Mesendoderm (in vitro differentiated cells): ENCODE data around the gene ERBIN.

ENCODE experiments used
- DNase-seq: peaks from one replicate; pipeline ENCODE4 v3.0.0; 2013
- H2AK5ac ChIP-seq: 2 replicates; pipeline ENCODE4 v1.6.1; 2013; ENCODE audit warnings: low read length, inconsistent platforms
- H2BK120ac ChIP-seq: 2 replicates; pipeline ENCODE4 v1.6.1; 2013; ENCODE audit warnings: low read depth, mild to moderate bottlenecking, low read length, moderate library complexity, mixed read lengths
- H2BK15ac ChIP-seq: replicated peaks from 2 replicates; pipeline ENCODE4 v1.6.1; 2013; ENCODE audit warnings: low read depth, mild to moderate bottlenecking, moderate library complexity
- H2BK5ac ChIP-seq: 2 replicates; pipeline ENCODE4 v1.6.1; 2013; ENCODE audit warnings: low read length, inconsistent platforms
- H3K18ac ChIP-seq: 2 replicates; pipeline ENCODE4 v1.6.1; 2013; ENCODE audit warnings: mild to moderate bottlenecking, low read length, mixed read lengths
- H3K23ac ChIP-seq: one replicate; pipeline ENCODE4 v1.6.1; 2013; ENCODE audit warnings: low read length
- H3K27ac ChIP-seq: 2 replicates; pipeline ENCODE4 v1.5.1; 2013; ENCODE audit warnings: low read depth, mild to moderate bottlenecking, inconsistent platforms, low read length, moderate library complexity
- H3K27me3 ChIP-seq: 2 replicates; pipeline ENCODE4 v1.6.1; 2013; ENCODE audit warnings: low read length, control low read depth, mild to moderate bottlenecking, inconsistent platforms; ENCODE audit not compliant: insufficient read depth, poor library complexity
- H3K36me3 ChIP-seq: 2 replicates; pipeline ENCODE4 v1.6.1; 2013; ENCODE audit warnings: low read length, inconsistent platforms; ENCODE audit not compliant: control insufficient read depth, insufficient read depth
- H3K4ac ChIP-seq: one replicate; pipeline ENCODE4 v1.6.1; 2013; ENCODE audit warnings: low read depth, mild to moderate bottlenecking, low read length, moderate library complexity
- H3K4me1 ChIP-seq: 2 replicates; pipeline ENCODE4 v1.6.1; 2013; ENCODE audit warnings: low read depth, low read length, inconsistent platforms; ENCODE audit not compliant: control insufficient read depth
- H3K4me2 ChIP-seq: 2 replicates; pipeline ENCODE4 v1.6.1; 2013; ENCODE audit warnings: low read length
- H3K4me3 ChIP-seq: 2 replicates; pipeline ENCODE4 v1.5.1; 2013; ENCODE audit warnings: mild to moderate bottlenecking, low read length
- H3K56ac ChIP-seq: one replicate; pipeline ENCODE4 v1.6.1; 2013; ENCODE audit warnings: low read length
- H3K79me1 ChIP-seq: 2 replicates; pipeline ENCODE4 v1.6.1; 2013; ENCODE audit warnings: low read length, inconsistent platforms
- H3K79me2 ChIP-seq: 2 replicates; pipeline ENCODE4 v1.6.1; 2013; ENCODE audit warnings: mild to moderate bottlenecking, low read length; ENCODE audit not compliant: control insufficient read depth, insufficient read depth
- H3K9ac ChIP-seq: 2 replicates; pipeline ENCODE4 v1.6.1; 2013; ENCODE audit warnings: low read length, inconsistent platforms
- H4K5ac ChIP-seq: one replicate; pipeline ENCODE4 v1.6.1; 2013; ENCODE audit warnings: low read length
- H4K8ac ChIP-seq: one replicate; pipeline ENCODE4 v1.6.1; 2013; ENCODE audit warnings: low read depth, mild to moderate bottlenecking, control low read depth, low read length, moderate library complexity
- WGBS: extraction: QIAGEN DNeasy Blood & Tissue Kit; methylation state at CpG from one replicate; pipeline ENCODE4 v1.1.7; 2013; ENCODE audit warnings: low lambda C conversion rate, missing lambda C conversion rate; ENCODE audit not compliant: insufficient coverage; ENCODE audit errors: extremely low coverage; 5-methylcytosine and 5-hydroxymethylcytosine counted together

Gene ERBIN

GRCh38 chr5:65999061-65999723 lies 72.8 kb downstream of the ERBIN start:
- Histone ChIP-seq H4K5ac (no peak overlapping the region), H3K4me3 (no peak overlapping the region), H3K56ac (no peak overlapping the region), H3K27me3 (no peaks in the 10 kb centered on the region), H2BK15ac (no peak overlapping the region), H3K79me1 (peaks cover 5% of the 10 kb centered on the region), H3K18ac (no peak overlapping the region), H3K9ac (no peak overlapping the region), H3K79me2 (peaks cover 6% of the 10 kb centered on the region), H2BK5ac (no peak overlapping the region), H3K36me3 (no peaks in the 10 kb centered on the region), H3K27ac (no peak overlapping the region), H2BK120ac (no peak overlapping the region), H4K8ac (no peak overlapping the region), H3K4me2 (no peak overlapping the region), H2AK5ac (no peak overlapping the region), H3K4me1 (no peaks in the 10 kb centered on the region), H3K4ac (no peak overlapping the region), H3K23ac (no peak overlapping the region)
- no CpG with 5 or more reads among the region's 9 CpGs for WGBS
- no peak for DNase-seq

GRCh38 chr5:66001952-66002351 lies 75.6 kb downstream of the ERBIN start:
- H2BK15ac ChIP-seq = no peak overlapping the region
- H3K79me2 ChIP-seq = peaks cover 5% of the 10 kb centered on the region
- H3K4me1 ChIP-seq = no peaks in the 10 kb centered on the region
- H3K9ac ChIP-seq = no peak overlapping the region
- no CpG with 5 or more reads among the region's 4 CpGs for WGBS
- no peak overlapping the region for H4K8ac ChIP-seq
- no peak overlapping the region for H3K4me2 ChIP-seq
- no peak overlapping the region for H3K56ac ChIP-seq
- no peak overlapping the region for H3K4ac ChIP-seq
- no peaks in the 10 kb centered on the region for H3K36me3 ChIP-seq
- H2AK5ac ChIP-seq = no peak overlapping the region
- H3K4me3 ChIP-seq = no peak overlapping the region
- H3K27me3 ChIP-seq = no peaks in the 10 kb centered on the region
- no peak overlapping the region for H3K18ac ChIP-seq
- no peak overlapping the region for H4K5ac ChIP-seq
- no peak overlapping the region for H2BK120ac ChIP-seq
- H2BK5ac ChIP-seq = no peak overlapping the region
- no peak overlapping the region for H3K23ac ChIP-seq
- no peak for DNase-seq
- peaks cover 7% of the 10 kb centered on the region for H3K79me1 ChIP-seq
- H3K27ac ChIP-seq = no peak overlapping the region

- H2BK120ac ChIP-seq = no peak overlapping the region
- DNase-seq = no peak
- no peaks in the 10 kb centered on the region for H3K4me1 ChIP-seq
- no peak overlapping the region for H2BK5ac ChIP-seq
- H2BK15ac ChIP-seq = no peak overlapping the region
- peaks cover 5% of the 10 kb centered on the region for H3K79me2 ChIP-seq
- H3K9ac ChIP-seq = no peak overlapping the region
- H3K27me3 ChIP-seq = no peaks in the 10 kb centered on the region
- WGBS = no CpG with 5 or more reads among the region's 2 CpGs
- H3K4me3 ChIP-seq = no peak overlapping the region
- H4K5ac ChIP-seq = no peak overlapping the region
- no peak overlapping the region for H2AK5ac ChIP-seq
- no peaks in the 10 kb centered on the region for H3K36me3 ChIP-seq
- no peak overlapping the region for H3K4ac ChIP-seq
- H3K79me1 ChIP-seq = peaks cover 7% of the 10 kb centered on the region
- no peak overlapping the region for H3K23ac ChIP-seq
- H3K56ac ChIP-seq = no peak overlapping the region
- H4K8ac ChIP-seq = no peak overlapping the region
- no peak overlapping the region for H3K18ac ChIP-seq
- no peak overlapping the region for H3K4me2 ChIP-seq
- H3K27ac ChIP-seq = no peak overlapping the region
These were observed 76.0 kb downstream of the ERBIN start for GRCh38 chr5:66002415-66002814.

GRCh38 chr5:66004216-66004615 lies 77.8 kb downstream of the ERBIN start:
- Histone ChIP-seq H3K56ac (no peak overlapping the region), H2AK5ac (no peak overlapping the region), H2BK5ac (no peak overlapping the region), H3K27ac (no peak overlapping the region), H4K5ac (no peak overlapping the region), H3K23ac (no peak overlapping the region), H3K9ac (no peak overlapping the region), H4K8ac (no peak overlapping the region), H2BK120ac (no peak overlapping the region), H3K27me3 (no peaks in the 10 kb centered on the region), H3K79me2 (peaks cover 5% of the 10 kb centered on the region), H3K36me3 (no peaks in the 10 kb centered on the region), H3K4ac (no peak overlapping the region), H3K4me1 (no peaks in the 10 kb centered on the region), H3K4me3 (no peak overlapping the region), H3K4me2 (no peak overlapping the region), H3K79me1 (peaks cover 7% of the 10 kb centered on the region), H2BK15ac (no peak overlapping the region), H3K18ac (no peak overlapping the region)
- WGBS = 100% methylated on average over 1 of the region's 14 CpGs
- no peak for DNase-seq

- Histone ChIP-seq H3K27ac (no peak overlapping the region), H3K9ac (no peak overlapping the region), H3K79me1 (peaks cover 3% of the 10 kb centered on the region), H3K23ac (no peak overlapping the region), H3K4ac (no peak overlapping the region), H2BK15ac (no peak overlapping the region), H3K56ac (no peak overlapping the region), H3K18ac (no peak overlapping the region), H3K4me1 (no peaks in the 10 kb centered on the region), H2BK120ac (no peak overlapping the region), H2BK5ac (no peak overlapping the region), H3K79me2 (peaks cover 1% of the 10 kb centered on the region), H4K5ac (no peak overlapping the region), H3K27me3 (no peaks in the 10 kb centered on the region), H3K36me3 (no peaks in the 10 kb centered on the region), H3K4me2 (no peak overlapping the region), H4K8ac (no peak overlapping the region), H2AK5ac (no peak overlapping the region), H3K4me3 (no peak overlapping the region)
- DNase-seq = no peak
- WGBS = 100% methylated on average over 2 of the region's 2 CpGs
These were observed 82.9 kb downstream of the ERBIN start for GRCh38 chr5:66009277-66009676.

- Histone ChIP-seq H2BK15ac (no peak overlapping the region), H3K18ac (no peak overlapping the region), H3K9ac (no peak overlapping the region), H2BK5ac (no peak overlapping the region), H2BK120ac (no peak overlapping the region), H3K23ac (no peak overlapping the region), H4K8ac (no peak overlapping the region), H2AK5ac (no peak overlapping the region), H3K4ac (no peak overlapping the region), H3K4me2 (no peak overlapping the region), H3K56ac (no peak overlapping the region), H3K36me3 (no peaks in the 10 kb centered on the region), H3K4me3 (no peak overlapping the region), H3K79me2 (no peaks in the 10 kb centered on the region), H3K79me1 (no peaks in the 10 kb centered on the region), H3K4me1 (no peaks in the 10 kb centered on the region), H3K27ac (no peak overlapping the region), H4K5ac (no peak overlapping the region), H3K27me3 (no peaks in the 10 kb centered on the region)
- no peak for DNase-seq
These were observed 84.1 kb downstream of the ERBIN start for GRCh38 chr5:66010476-66010875.
